ENCODE data around the gene NFATC2IP. TPM values are rescaled to one million over a fixed set of nuclear protein-coding genes. Genes with fewer than 3 reads are reported as not detected.

The NFATC2IP gene
- total and polyA plus RNA-seq, 2 of the 13 experiments (the other 11 are each of a cell fraction or from before 2014, with no cell fraction given) = 32.1 to 48.5 TPM

GRCh38 chr16:28912558-28912957 lies 38.2 kb upstream of the NFATC2IP start:
- no peak overlapping the region for H3K4me3 ChIP-seq (replicated peaks in 1 of 3; ENCODE audit: insufficient read depth in 1 of 3, low read depth in 2 of 3, low read length in 3 of 3)
- ChIA-PET CTCF (ENCODE audit: low intra/inter-chr PET ratio, low total read pairs) (interaction anchor here (2.1 kb wide), 1 partner anchor 33 kb away, joined by 13 read pairs; no protein-coding TSS in a partner anchor), POLR2A (interaction anchor here (1.4 kb wide), 1 partner anchor 11 kb away, joined by 5 read pairs; no protein-coding TSS in a partner anchor)
- intact Hi-C loops (cut with micrococcal nuclease; ENCODE audit: unreplicated experiment) (no loop called here), in situ Hi-C loops (cut with HindIII; ENCODE audit: extremely low pct_ligation_motif_present, low pct_unique_long_range_greater_than_20kb) (no loop called here)
- no peak for TF ChIP-seq ZNF580 (CRISPR knock-in tag; IDR thresholded peaks at IDR 0.05; ENCODE audit: borderline replicate concordance, low read depth)
- no peak for TF ChIP-seq ZFY (CRISPR knock-in tag; IDR thresholded peaks at IDR 0.05)
- TF ChIP-seq ESRRA (CRISPR knock-in tag; IDR thresholded peaks at IDR 0.05; ENCODE audit: low read depth) = no peak
- no peak for TF ChIP-seq CREM (IDR thresholded peaks at IDR 0.05)
- no peak for TF ChIP-seq CREM (CRISPR knock-in tag; IDR thresholded peaks at IDR 0.05)
- TF ChIP-seq ZBTB49 (CRISPR knock-in tag; IDR thresholded peaks at IDR 0.05; ENCODE audit: borderline replicate concordance) = no peak
- no peak for TF ChIP-seq ZNF720 (CRISPR knock-in tag; IDR thresholded peaks at IDR 0.05)
- no peak for TF ChIP-seq ZNF672 (CRISPR knock-in tag; IDR thresholded peaks at IDR 0.05)
- no peak for TF ChIP-seq DMAP1 (CRISPR knock-in tag; IDR thresholded peaks at IDR 0.05)
- TF ChIP-seq, protein P1, sequence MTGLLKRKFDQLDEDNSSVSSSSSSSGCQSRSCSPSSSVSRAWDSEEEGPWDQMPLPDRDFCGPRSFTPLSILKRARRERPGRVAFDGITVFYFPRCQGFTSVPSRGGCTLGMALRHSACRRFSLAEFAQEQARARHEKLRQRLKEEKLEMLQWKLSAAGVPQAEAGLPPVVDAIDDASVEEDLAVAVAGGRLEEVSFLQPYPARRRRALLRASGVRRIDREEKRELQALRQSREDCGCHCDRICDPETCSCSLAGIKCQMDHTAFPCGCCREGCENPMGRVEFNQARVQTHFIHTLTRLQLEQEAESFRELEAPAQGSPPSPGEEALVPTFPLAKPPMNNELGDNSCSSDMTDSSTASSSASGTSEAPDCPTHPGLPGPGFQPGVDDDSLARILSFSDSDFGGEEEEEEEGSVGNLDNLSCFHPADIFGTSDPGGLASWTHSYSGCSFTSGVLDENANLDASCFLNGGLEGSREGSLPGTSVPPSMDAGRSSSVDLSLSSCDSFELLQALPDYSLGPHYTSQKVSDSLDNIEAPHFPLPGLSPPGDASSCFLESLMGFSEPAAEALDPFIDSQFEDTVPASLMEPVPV (CRISPR knock-in tag; IDR thresholded peaks at IDR 0.05) = no peak
- TF ChIP-seq BRCA1 (CRISPR knock-in tag; IDR thresholded peaks at IDR 0.05) = no peak
- no peak for TF ChIP-seq ZFP41 (CRISPR knock-in tag; IDR thresholded peaks at IDR 0.05; ENCODE audit: borderline replicate concordance)
- TF ChIP-seq TFE3 (CRISPR knock-in tag; IDR thresholded peaks at IDR 0.05) = no peak
- TF ChIP-seq ELF3 (CRISPR knock-in tag; IDR thresholded peaks at IDR 0.05) = no peak
- no peak for TF ChIP-seq FOXJ3 (CRISPR knock-in tag; IDR thresholded peaks at IDR 0.05; ENCODE audit: borderline replicate concordance)
- TF ChIP-seq ZNF557 (CRISPR knock-in tag; IDR thresholded peaks at IDR 0.05) = no peak
- TF ChIP-seq MBNL3 (CRISPR knock-in tag; conservative IDR thresholded peaks at IDR 0.05) = no peak
- no peak for TF ChIP-seq RELA (CRISPR knock-in tag; IDR thresholded peaks at IDR 0.05)
- TF ChIP-seq NKX3-1 (CRISPR knock-in tag; IDR thresholded peaks at IDR 0.05) = no peak
- no peaks in the 10 kb centered on the region for H3K27me3 ChIP-seq (ENCODE audit: control insufficient read depth in 1 of 2, insufficient read depth in 2 of 2, low read length in 2 of 2)
- no peak overlapping the region for H3K9ac ChIP-seq (ENCODE audit: insufficient read depth, low read depth, low read length)
- H3K27ac ChIP-seq (ENCODE audit: extremely low read length, insufficient read depth, low read length) = no peak overlapping the region
- H3K4me2 ChIP-seq (ENCODE audit: low read depth, low read length) = no peak overlapping the region
- ATAC-seq (no peak), FAIRE-seq (no peak), DNase-seq (ENCODE audit: low spot score) (no peak)
- no peaks in the 10 kb centered on the region for H4K20me1 ChIP-seq (ENCODE audit: insufficient read depth, low read length)
- H3K36me3 ChIP-seq (replicated peaks in 1 of 2; ENCODE audit: control insufficient read depth in 1 of 2, insufficient read depth in 2 of 2, low read length in 2 of 2) = peaks cover 10 to 16% of the 10 kb centered on the region in 2 experiments; a peak in 3 of 5 replicates
- no peaks in the 10 kb centered on the region for H3K79me2 ChIP-seq (ENCODE audit: insufficient read depth, low read length)
- H3K4me1 ChIP-seq (ENCODE audit: insufficient read depth, low read length) = no peaks in the 10 kb centered on the region
- no peak overlapping the region for H2AFZ ChIP-seq (ENCODE audit: low read length)
- WGBS (ENCODE audit: low lambda C conversion rate) = 92% methylated on average over 12 of the region's 12 CpGs
- no TSS peak for BruUV-seq (replicated peaks)
- no peaks in the 10 kb centered on the region for H3K9me3 ChIP-seq (ENCODE audit: low read length)

Data from HepG2 (cell line).